CD4-positive, alpha-beta T cell treated with Interleukin-17A for 1 hour (primary cell): ENCODE data around the gene MED15.

Experiments
- DNase-seq: peaks from one replicate; pipeline ENCODE4 v3.0.0-alpha.2; 2020

Gene MED15

GRCh38 chr22:20573176-20573832 lies 65.9 kb downstream of the MED15 start:
- no peak for DNase-seq

- no peak for DNase-seq
Measured at GRCh38 chr22:20573833-20574615, 66.6 kb downstream of the MED15 start.

- no peak for DNase-seq
Measured at GRCh38 chr22:20574920-20575353, 67.5 kb downstream of the MED15 start.

- no peak for DNase-seq
Measured at GRCh38 chr22:20575724-20576444, 68.5 kb downstream of the MED15 start.

GRCh38 chr22:20576445-20576816 lies 69.0 kb downstream of the MED15 start:
- no peak for DNase-seq

GRCh38 chr22:20577045-20577444 lies 69.6 kb downstream of the MED15 start:
- DNase-seq = no peak

GRCh38 chr22:20577549-20577975 lies 70.2 kb downstream of the MED15 start:
- DNase-seq = no peak

- DNase-seq = no peak
Measured at GRCh38 chr22:20578192-20578591, 70.8 kb downstream of the MED15 start.

GRCh38 chr22:20578707-20579106 lies 71.3 kb downstream of the MED15 start:
- no peak for DNase-seq

GRCh38 chr22:20579273-20580120 lies 72.1 kb downstream of the MED15 start:
- DNase-seq = no peak

- DNase-seq = no peak
Measured at GRCh38 chr22:20580179-20580578, 72.8 kb downstream of the MED15 start.

GRCh38 chr22:20580611-20581502 lies 73.4 kb downstream of the MED15 start:
- DNase-seq = no peak

- DNase-seq = no peak
Measured at GRCh38 chr22:20581503-20582170, 74.2 kb downstream of the MED15 start.

GRCh38 chr22:20582171-20582511 lies 74.7 kb downstream of the MED15 start:
- no peak for DNase-seq

- no peak for DNase-seq
Measured at GRCh38 chr22:20582520-20583361, 75.3 kb downstream of the MED15 start.

GRCh38 chr22:20583471-20583922 lies 76.1 kb downstream of the MED15 start:
- no peak for DNase-seq

- no peak for DNase-seq
Measured at GRCh38 chr22:20584029-20584871, 76.8 kb downstream of the MED15 start.

GRCh38 chr22:20584872-20585638 lies 77.6 kb downstream of the MED15 start:
- no peak for DNase-seq
